MV-4-11 (cell line): ENCODE results near the gene ATP2C1.
A peak's percentile ranks its signal among the peaks of the same experiment; 100 is the strongest.
"Not testable (repeated sequence)": the region's sequence is repeated elsewhere in the genome, so short reads cannot be mapped to it uniquely, and the experiment has no call there.

Source experiments
- DNase-seq: peaks from one replicate; lab custom pipeline; 2025; lab: John Stamatoyannopoulos, UW

ATP2C1 gene

GRCh38 chr3:130893376-130894129, at the start of gene ATP2C1:
ATP2C1 (plus strand) TSS chr3:130894084; CDS start chr3:130894770, 686 bp downstream.
- DNase-seq, result peak; percentile 91

GRCh38 chr3:130844462-130844861, 49.4 kb upstream of the ATP2C1 start:
- DNase-seq, result no peak

GRCh38 chr3:130846181-130846580, 47.7 kb upstream of the ATP2C1 start:
- DNase-seq, result no peak

DNA sequence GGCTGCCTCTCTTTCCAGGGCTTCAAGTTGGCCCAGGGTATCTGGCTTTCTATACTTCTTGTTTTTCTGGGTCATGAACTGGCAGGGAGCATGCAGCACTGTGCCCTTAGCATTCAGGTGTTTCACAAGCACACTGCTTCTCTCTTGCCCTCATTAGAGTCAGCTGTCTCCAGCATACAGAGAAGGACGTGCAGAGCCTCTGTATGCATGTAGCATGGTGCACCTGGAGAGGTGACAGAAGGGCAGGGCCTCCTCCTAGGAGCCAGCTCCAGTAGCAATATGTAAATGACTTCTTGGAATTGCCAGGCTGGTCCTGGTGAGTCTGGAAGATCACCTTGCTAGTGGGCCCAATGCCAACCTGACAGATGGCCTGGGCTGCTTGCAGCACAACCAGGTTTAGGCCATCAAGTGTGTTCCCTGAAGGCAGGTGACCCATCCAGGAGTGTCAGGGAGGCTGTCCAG, 44.8 kb upstream of the ATP2C1 start:
- DNase-seq, result peak; percentile 44

DNA sequence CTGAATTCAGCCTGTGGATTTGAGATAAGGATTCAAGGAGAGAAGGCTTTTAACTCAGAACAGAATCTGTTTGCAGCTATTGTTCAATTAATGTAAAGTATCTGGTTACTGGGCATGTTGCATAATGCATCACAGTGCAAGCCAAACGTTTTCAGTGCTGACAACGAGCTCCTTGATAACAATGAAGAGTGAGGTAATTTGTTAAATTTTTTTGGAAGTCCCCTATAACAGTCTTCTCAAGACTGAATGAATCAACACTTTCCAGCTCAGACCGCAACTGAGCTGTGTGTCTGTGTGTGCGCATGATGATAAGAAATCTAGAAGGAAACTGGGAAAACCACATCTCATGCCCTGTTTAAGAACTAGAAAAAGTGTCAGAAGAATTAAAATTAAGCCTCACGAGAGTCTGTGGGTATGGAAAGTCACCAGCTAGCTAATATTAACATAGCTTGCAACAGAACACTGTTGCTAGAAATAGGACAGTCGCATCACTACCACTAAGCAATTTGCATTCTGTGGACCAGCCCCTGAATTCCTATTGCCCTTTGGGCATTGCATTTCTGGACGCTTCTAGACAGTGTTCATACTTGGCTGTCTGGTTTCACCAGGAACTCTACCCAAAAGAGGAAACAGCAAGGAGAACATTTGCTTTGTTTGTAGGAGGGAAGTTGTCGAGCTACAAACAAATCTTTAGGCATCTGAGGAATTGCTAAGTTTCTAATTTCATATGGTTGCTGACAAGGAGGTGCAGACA, 43.7 kb upstream of the ATP2C1 start:
- DNase-seq, result peak; percentile 97

- DNase-seq, result no peak
These were observed 43.0 kb upstream of the ATP2C1 start for GRCh38 chr3:130850843-130851242.

DNA sequence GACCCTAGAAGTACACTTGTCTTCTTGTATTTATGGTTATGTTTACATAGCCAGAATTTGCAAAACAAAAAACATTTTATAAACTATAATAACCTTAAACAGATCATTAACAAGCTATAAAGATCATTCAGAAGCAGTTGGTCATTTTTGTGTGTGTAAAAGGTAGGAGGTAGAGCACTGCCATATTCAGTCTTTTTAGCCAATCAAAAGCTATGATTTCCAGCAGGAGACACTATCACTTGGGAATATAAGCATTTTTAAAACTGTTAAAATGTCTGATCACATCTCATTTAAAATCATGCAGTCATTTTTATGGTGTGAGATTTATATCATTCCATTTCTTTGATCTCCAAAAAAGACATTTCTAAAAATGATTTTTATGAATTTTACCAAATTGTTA, 42.6 kb upstream of the ATP2C1 start:
- DNase-seq, result no peak

- no peak for DNase-seq
These were observed 40.3 kb upstream of the ATP2C1 start for GRCh38 chr3:130853581-130853980.

- no peak for DNase-seq
These were observed 39.5 kb upstream of the ATP2C1 start for GRCh38 chr3:130854208-130854864.

DNA sequence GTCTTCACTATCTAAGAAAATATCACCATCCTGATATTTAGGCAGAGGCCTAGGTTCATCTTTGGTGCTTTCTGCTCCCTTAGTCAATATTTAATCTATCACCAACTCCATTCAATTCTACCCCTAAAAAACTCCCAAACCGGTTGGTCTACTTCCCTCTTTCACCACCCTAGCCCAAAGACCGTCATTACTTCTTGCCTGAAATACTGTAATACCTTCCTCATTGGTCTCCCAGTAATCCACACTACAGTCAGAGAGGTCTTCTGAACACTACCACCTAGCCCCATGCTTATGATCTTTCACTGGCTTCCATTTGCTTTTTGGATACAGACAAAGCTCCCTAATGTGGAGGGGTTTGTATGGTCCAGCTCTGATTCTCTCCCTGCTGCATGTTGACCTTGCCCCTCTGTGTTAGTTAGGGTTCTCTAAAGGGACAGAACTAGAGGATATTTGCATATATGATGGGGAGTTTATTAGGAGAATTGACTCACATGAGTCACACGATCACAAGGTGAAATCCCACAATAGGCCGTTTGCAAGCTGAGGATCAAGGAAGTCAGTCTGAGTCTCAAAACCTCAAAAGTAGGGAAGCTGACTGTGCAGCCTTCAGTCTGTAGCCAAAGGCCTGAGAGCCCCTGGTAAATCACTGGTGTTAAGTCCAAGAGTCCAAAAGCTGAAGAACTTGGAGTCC, 36.4 kb upstream of the ATP2C1 start:
- peak; percentile 45 for DNase-seq

GRCh38 chr3:130862130-130862529, 31.8 kb upstream of the ATP2C1 start:
- DNase-seq, result not testable (repeated sequence)

GRCh38 chr3:130865489-130865888, 28.4 kb upstream of the ATP2C1 start:
- no peak for DNase-seq

DNA sequence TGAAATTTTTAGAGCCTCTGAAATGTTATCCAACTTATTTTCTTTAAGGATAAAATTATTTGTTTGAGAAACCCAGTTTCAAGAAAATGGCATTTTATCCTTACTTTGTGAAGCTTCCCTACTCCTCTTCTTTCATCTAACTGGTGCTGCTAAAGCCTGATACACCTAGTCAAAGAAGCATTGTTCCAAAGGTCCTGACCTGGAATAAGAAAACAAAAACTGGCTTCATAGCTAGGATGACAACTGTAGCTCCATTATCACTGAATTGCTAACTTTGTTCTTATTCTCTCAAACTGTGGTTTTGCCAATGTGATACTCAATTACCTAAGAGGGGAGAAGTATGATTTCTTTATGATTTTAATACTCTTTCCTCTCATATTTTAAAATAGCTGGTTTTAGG, 27.6 kb upstream of the ATP2C1 start:
- no peak for DNase-seq

DNA sequence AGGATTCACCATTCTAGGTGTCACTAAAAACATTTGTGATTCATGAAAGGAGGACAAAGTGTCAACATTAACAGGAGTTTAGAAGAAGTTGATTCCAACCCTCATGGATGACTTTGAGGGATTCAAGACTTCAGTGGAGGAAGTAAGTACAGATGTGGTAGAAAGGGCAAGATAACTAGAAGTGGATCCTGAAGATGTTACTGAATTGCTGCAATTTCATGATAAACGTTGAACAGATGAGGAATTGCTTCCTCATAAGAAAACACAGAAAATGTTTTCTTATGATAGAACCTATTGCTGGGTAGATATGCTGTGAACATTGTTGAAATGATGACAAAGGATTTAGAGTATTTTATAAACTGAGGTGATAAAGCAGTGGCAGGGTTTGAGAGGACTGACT, 23.5 kb upstream of the ATP2C1 start:
- no peak for DNase-seq

GRCh38 chr3:130876594-130876993, 17.3 kb upstream of the ATP2C1 start:
- no peak for DNase-seq

- DNase-seq, result no peak
These were observed 15.4 kb upstream of the ATP2C1 start for GRCh38 chr3:130878464-130878863.

- DNase-seq, result no peak
These were observed 4.4 kb upstream of the ATP2C1 start for GRCh38 chr3:130889416-130889946.

DNA sequence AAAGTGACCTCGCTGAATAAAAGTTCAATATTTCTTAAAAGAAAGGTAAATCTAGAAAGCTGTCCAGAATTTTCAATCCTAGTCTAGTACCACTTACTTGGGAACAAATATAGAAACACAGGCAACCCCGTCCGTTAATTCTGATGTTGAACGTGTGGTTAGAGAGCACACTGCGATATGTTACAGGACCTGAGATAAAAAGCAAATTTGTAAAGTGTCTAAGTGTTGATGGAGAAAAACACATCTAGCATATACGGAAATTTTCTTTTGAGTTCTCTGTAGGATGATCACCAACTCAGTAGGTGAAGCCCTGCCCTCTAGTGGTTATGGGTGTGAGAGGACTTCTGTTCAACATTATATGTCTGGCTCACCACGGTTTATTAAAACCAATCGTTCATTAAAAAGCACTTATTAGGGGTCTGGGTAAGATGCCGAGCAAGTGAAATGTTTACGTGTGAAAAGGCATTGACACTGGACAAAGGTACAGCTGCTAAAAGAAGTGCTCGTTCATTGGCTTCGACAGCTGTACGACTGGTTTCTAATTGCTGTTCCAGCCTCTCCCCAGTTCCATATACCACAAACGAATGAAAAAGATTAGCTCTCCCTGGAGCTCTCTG, 1.0 kb upstream of the ATP2C1 start:
- peak; percentile 79 for DNase-seq

DNA sequence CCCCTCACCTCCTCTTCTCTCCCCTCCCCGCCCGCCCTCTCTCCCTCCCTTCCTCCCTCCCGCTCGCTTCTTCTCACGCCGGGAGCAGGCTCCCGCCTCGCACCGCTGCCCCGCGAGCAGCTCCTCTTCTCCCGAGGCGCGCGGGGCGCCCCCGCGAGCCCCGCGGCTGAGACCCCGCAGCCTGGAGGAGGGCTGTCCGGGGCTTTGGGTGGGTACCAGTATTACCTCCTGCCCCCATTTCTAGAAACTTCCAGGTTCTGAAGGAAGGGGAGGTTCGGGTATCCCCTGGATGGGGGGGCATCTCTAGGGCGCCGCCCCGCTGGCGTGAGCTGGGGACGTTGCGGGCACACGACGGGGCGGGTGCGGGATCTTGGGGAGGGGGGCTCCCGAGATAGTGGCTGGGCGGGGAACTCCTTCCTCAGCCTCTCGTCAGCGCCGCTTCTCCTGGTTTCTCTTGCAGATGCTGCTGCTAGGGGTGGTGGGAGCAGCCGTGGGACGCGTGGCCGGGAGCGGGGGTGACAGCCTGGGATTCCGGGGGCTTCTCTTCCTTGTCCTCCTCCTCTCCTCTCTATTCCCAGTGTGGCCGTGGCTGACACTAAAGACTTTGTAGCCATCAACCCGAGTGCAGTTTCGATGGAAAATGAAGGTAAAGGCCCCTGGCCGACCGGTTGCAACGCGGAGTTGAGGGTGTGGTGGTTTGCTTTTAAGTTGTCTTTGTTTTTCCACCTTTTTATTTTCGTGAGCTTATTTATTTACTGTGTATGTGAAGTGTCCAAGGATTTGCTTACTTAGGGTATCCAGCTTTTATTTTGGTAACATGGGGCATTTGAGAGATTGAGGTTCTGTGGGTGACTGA, 474 bp downstream of the ATP2C1 start:
- no peak for DNase-seq

GRCh38 chr3:130894986-130895280, 1.0 kb downstream of the ATP2C1 start:
- DNase-seq, result no peak
